Measurements from ENCODE around the gene KREMEN1. TPM values are rescaled to one million over a fixed set of nuclear protein-coding genes. Genes with fewer than 3 reads are reported as not detected.

KREMEN1 gene
- total RNA-seq, 1 donor from 2014 or later, result 1.4 TPM

GRCh38 chr22:29133603-29134133 is 60.8 kb downstream of the KREMEN1 start:
- TF ChIP-seq, protein P1, sequence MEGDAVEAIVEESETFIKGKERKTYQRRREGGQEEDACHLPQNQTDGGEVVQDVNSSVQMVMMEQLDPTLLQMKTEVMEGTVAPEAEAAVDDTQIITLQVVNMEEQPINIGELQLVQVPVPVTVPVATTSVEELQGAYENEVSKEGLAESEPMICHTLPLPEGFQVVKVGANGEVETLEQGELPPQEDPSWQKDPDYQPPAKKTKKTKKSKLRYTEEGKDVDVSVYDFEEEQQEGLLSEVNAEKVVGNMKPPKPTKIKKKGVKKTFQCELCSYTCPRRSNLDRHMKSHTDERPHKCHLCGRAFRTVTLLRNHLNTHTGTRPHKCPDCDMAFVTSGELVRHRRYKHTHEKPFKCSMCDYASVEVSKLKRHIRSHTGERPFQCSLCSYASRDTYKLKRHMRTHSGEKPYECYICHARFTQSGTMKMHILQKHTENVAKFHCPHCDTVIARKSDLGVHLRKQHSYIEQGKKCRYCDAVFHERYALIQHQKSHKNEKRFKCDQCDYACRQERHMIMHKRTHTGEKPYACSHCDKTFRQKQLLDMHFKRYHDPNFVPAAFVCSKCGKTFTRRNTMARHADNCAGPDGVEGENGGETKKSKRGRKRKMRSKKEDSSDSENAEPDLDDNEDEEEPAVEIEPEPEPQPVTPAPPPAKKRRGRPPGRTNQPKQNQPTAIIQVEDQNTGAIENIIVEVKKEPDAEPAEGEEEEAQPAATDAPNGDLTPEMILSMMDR (IDR thresholded peaks at IDR 0.05), result no peak
- no peak for TF ChIP-seq EZH2phosphoT487 (IDR thresholded peaks at IDR 0.05)
- no peak for TF ChIP-seq EZH2 (IDR thresholded peaks at IDR 0.05)
- Histone ChIP-seq H4K20me1 (ENCODE audit: low read depth) (no peaks in the 10 kb centered on the region), H2AFZ (replicated peaks) (no peak overlapping the region), H3K9me3 (ENCODE audit: low read depth) (no peaks in the 10 kb centered on the region), H3K4me2 (no peak overlapping the region), H3K36me3 (no peaks in the 10 kb centered on the region), H3K27ac (no peak overlapping the region), H3K9ac (no peak overlapping the region), H3K79me2 (ENCODE audit: low read depth) (no peaks in the 10 kb centered on the region), H3K27me3 (no peaks in the 10 kb centered on the region), H3K4me3 (no peak overlapping the region), H3F3A (ENCODE audit: low read depth) (no peaks in the 10 kb centered on the region), H3K4me1 (peaks cover 8% of the 10 kb centered on the region)
- H3K27me3 Mint-ChIP-seq (ENCODE audit: insufficient read depth, low read depth), result peaks cover 2% of the 10 kb centered on the region
- H3K4me1 Mint-ChIP-seq, result peaks cover 3% of the 10 kb centered on the region
- no peak overlapping the region for H3K27ac Mint-ChIP-seq
- peaks cover 9% of the 10 kb centered on the region for H3K9me3 Mint-ChIP-seq
- H3K4me3 Mint-ChIP-seq, result no peak overlapping the region
- no peak for DNase-seq (ENCODE audit: low spot score)
- peaks cover 42% of the 10 kb centered on the region for H3K36me3 Mint-ChIP-seq

DNA sequence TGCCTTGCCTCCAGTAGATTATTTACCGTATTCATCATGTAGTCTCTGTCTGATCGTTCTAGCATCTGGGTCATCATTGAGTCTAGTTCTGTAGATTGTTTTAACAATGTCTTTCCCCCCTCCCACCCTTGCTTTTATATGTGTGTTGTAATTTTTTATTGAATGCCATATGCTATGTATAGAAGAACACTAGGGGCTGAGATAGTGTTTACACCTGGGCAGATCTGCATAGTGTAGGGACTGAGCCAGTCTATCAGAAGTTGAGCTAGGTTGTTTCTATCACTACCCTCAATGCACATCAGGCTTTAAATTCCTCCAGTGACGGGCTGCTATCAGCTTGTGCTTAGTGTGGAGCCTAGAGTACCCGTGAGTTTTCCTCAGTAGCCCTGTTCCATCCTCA is 61.6 kb downstream of the KREMEN1 start:
- no peak overlapping the region for H3K4me2 ChIP-seq

GRCh38 chr22:29136782-29137700 is 64.2 kb downstream of the KREMEN1 start:
- Histone ChIP-seq H4K20me1 (ENCODE audit: low read depth) (no peaks in the 10 kb centered on the region), H3K9me3 (ENCODE audit: low read depth) (no peaks in the 10 kb centered on the region), H2AFZ (replicated peaks) (no peak overlapping the region), H3K4me3 (no peak overlapping the region), H3K27ac (no peak overlapping the region), H3K4me2 (no peak overlapping the region), H3K27me3 (no peaks in the 10 kb centered on the region), H3K36me3 (no peaks in the 10 kb centered on the region), H3F3A (ENCODE audit: low read depth) (no peaks in the 10 kb centered on the region), H3K9ac (no peak overlapping the region), H3K79me2 (ENCODE audit: low read depth) (no peaks in the 10 kb centered on the region), H3K4me1 (peaks cover 18% of the 10 kb centered on the region)
- H3K9me3 Mint-ChIP-seq, result peaks cover 9% of the 10 kb centered on the region
- H3K27ac Mint-ChIP-seq, result peak overlapping the region; percentile 57
- no peak for TF ChIP-seq EZH2phosphoT487 (IDR thresholded peaks at IDR 0.05)
- TF ChIP-seq EZH2 (IDR thresholded peaks at IDR 0.05), result no peak
- TF ChIP-seq, protein P1 (IDR thresholded peaks at IDR 0.05), result no peak
- H3K36me3 Mint-ChIP-seq, result peaks cover 48% of the 10 kb centered on the region
- DNase-seq (ENCODE audit: low spot score), result no peak
- no peak overlapping the region for H3K4me3 Mint-ChIP-seq
- H3K4me1 Mint-ChIP-seq, result peaks cover 29% of the 10 kb centered on the region
- H3K27me3 Mint-ChIP-seq (ENCODE audit: insufficient read depth, low read depth), result peaks cover 6% of the 10 kb centered on the region

More for the DNA sequence above, 61.6 kb downstream of the KREMEN1 start:
- no peak overlapping the region for H3K27ac Mint-ChIP-seq
- peaks cover 8% of the 10 kb centered on the region for H3K4me1 ChIP-seq
- H3K27me3 ChIP-seq, result no peaks in the 10 kb centered on the region
- H2AFZ ChIP-seq (replicated peaks), result no peak overlapping the region
- H3F3A ChIP-seq (ENCODE audit: low read depth), result no peaks in the 10 kb centered on the region
- H3K4me3 ChIP-seq, result no peak overlapping the region
- H3K36me3 ChIP-seq, result no peaks in the 10 kb centered on the region
- DNase-seq (ENCODE audit: low spot score), result no peak
- peaks cover 5% of the 10 kb centered on the region for H3K4me1 Mint-ChIP-seq
- H4K20me1 ChIP-seq (ENCODE audit: low read depth), result no peaks in the 10 kb centered on the region
- H3K79me2 ChIP-seq (ENCODE audit: low read depth), result no peaks in the 10 kb centered on the region
- peaks cover 45% of the 10 kb centered on the region for H3K36me3 Mint-ChIP-seq
- no peak overlapping the region for H3K4me3 Mint-ChIP-seq
- no peak overlapping the region for H3K27ac ChIP-seq
- H3K9me3 Mint-ChIP-seq, result peaks cover 9% of the 10 kb centered on the region
- H3K9me3 ChIP-seq (ENCODE audit: low read depth), result no peaks in the 10 kb centered on the region
- peaks cover 6% of the 10 kb centered on the region for H3K27me3 Mint-ChIP-seq (ENCODE audit: insufficient read depth, low read depth)
- H3K9ac ChIP-seq, result no peak overlapping the region
- TF ChIP-seq EZH2 (IDR thresholded peaks at IDR 0.05) (no peak), EZH2phosphoT487 (IDR thresholded peaks at IDR 0.05) (no peak)
- TF ChIP-seq, protein P1 (IDR thresholded peaks at IDR 0.05), result no peak

All from neural progenitor cell (in vitro differentiated cells).